MM.1S (cell line): Measurements from ENCODE around the gene COG8.

Experiments used
- DNase-seq: peaks from one replicate; pipeline ENCODE4 v3.0.0-alpha.2; 2015
- H2AFZ ChIP-seq: fragments of 300-600 bp; sonication (generic); 2 replicates; pipeline ENCODE4 v1.6.0; 2016; ENCODE audit warnings: antibody characterized with exemption, low read length
- H3F3A ChIP-seq: fragments of 300-600 bp; sonication (generic); 2 replicates; pipeline ENCODE4 v1.6.1; 2016; ENCODE audit warnings: mild to moderate bottlenecking, antibody characterized with exemption, low read length, moderate library complexity, mixed read lengths; ENCODE audit not compliant: insufficient read depth
- H3K27ac ChIP-seq: fragments of 300-600 bp; sonication (generic); 2 replicates; pipeline ENCODE4 v1.5.1; 2016; ENCODE audit warnings: mild to moderate bottlenecking, low read length
- H3K27me3 ChIP-seq: fragments of 300-600 bp; sonication (generic); replicated peaks from 2 replicates; pipeline ENCODE4 v1.6.0; 2016; ENCODE audit warnings: low read length; ENCODE audit not compliant: insufficient read depth
- H3K36me3 ChIP-seq: fragments of 300-600 bp; sonication (generic); replicated peaks from 2 replicates; pipeline ENCODE4 v1.6.1; 2016; ENCODE audit warnings: mild to moderate bottlenecking, low read length, mixed read lengths; ENCODE audit not compliant: insufficient read depth
- H3K4me1 ChIP-seq: fragments of 300-600 bp; sonication (generic); 2 replicates; pipeline ENCODE4 v1.6.1; 2016; ENCODE audit warnings: low read length, mixed read lengths
- H3K4me2 ChIP-seq: fragments of 300-600 bp; sonication (generic); 2 replicates; pipeline ENCODE4 v1.6.0; 2016; ENCODE audit warnings: low read depth, low read length
- H3K4me3 ChIP-seq: fragments of 300-600 bp; sonication (generic); 2 replicates; pipeline ENCODE4 v1.5.1; 2016; ENCODE audit warnings: low read length, mixed read lengths
- H3K79me2 ChIP-seq: fragments of 300-600 bp; sonication (generic); 2 replicates; pipeline ENCODE4 v1.6.1; 2016; ENCODE audit warnings: mixed run types, low read length, mixed read lengths
- H3K9ac ChIP-seq: fragments of 300-600 bp; sonication (generic); 2 replicates; pipeline ENCODE4 v1.6.1; 2016; ENCODE audit warnings: low read length, mixed read lengths
- H3K9me2 ChIP-seq: fragments of 300-600 bp; sonication (generic); replicated peaks from 2 replicates; pipeline ENCODE4 v1.6.1; 2016; ENCODE audit warnings: mild to moderate bottlenecking, low read length, mixed read lengths; ENCODE audit not compliant: insufficient read depth
- H3K9me3 ChIP-seq: fragments of 300-600 bp; sonication (generic); replicated peaks from 2 replicates; pipeline ENCODE4 v1.6.1; 2016; ENCODE audit warnings: mild to moderate bottlenecking, low read length, mixed read lengths; ENCODE audit not compliant: insufficient read depth
- H4K20me1 ChIP-seq: fragments of 300-600 bp; sonication (generic); 2 replicates; pipeline ENCODE4 v1.6.1; 2016; ENCODE audit warnings: mild to moderate bottlenecking, low read length, moderate library complexity, mixed read lengths; ENCODE audit not compliant: insufficient read depth
- CTCF ChIP-seq: fragments of 300-600 bp; sonication (generic); IDR thresholded peaks from 2 replicates; pipeline ENCODE4 v1.5.1; 2016; ENCODE audit warnings: antibody characterized with exemption, low read length, mixed read lengths
- EZH2 ChIP-seq: fragments of 300-600 bp; sonication (generic); optimal IDR thresholded peaks from 2 replicates; pipeline ENCODE3; 2017; ENCODE audit warnings: low read depth, mild to moderate bottlenecking, antibody characterized with exemption, low read length, mixed read lengths
- EZH2phosphoT487 ChIP-seq: fragments of 300-600 bp; sonication (generic); IDR thresholded peaks from 2 replicates; pipeline ENCODE4 v1.6.1; 2018; ENCODE audit warnings: antibody characterized with exemption, low read length

The COG8 gene

GRCh38 chr16:69324585-69325253, 14.6 kb downstream of the COG8 start:
- TF ChIP-seq CTCF (no peak), EZH2 (no peak), EZH2phosphoT487 (no peak)
- Histone ChIP-seq H3K4me3 (no peak overlapping the region), H2AFZ (no peak overlapping the region), H3K4me1 (peaks cover 19% of the 10 kb centered on the region), H3K79me2 (peaks cover 86% of the 10 kb centered on the region), H3K9me2 (no peaks in the 10 kb centered on the region), H3K9me3 (no peaks in the 10 kb centered on the region), H4K20me1 (no peaks in the 10 kb centered on the region; the same call in 1 of the 2 replicates), H3K27me3 (no peaks in the 10 kb centered on the region), H3K36me3 (peaks cover 22% of the 10 kb centered on the region), H3K4me2 (no peak overlapping the region), H3K27ac (no peak overlapping the region), H3F3A (peaks cover 9% of the 10 kb centered on the region), H3K9ac (no peak overlapping the region)
- DNase-seq = no peak

- H3K4me1 ChIP-seq = peaks cover 15% of the 10 kb centered on the region
- no peak overlapping the region for H3K4me2 ChIP-seq
- TF ChIP-seq CTCF (no peak), EZH2 (no peak), EZH2phosphoT487 (no peak)
- peaks cover 9% of the 10 kb centered on the region; the same call in 1 of the 2 replicates for H3F3A ChIP-seq
- no peak overlapping the region for H3K9ac ChIP-seq
- H4K20me1 ChIP-seq = no peaks in the 10 kb centered on the region; the same call in 1 of the 2 replicates
- no peaks in the 10 kb centered on the region for H3K9me2 ChIP-seq
- H3K27ac ChIP-seq = no peak overlapping the region
- H3K36me3 ChIP-seq = peaks cover 28% of the 10 kb centered on the region
- no peak overlapping the region for H3K4me3 ChIP-seq
- H2AFZ ChIP-seq = no peak overlapping the region
- no peak for DNase-seq
- peaks cover 80% of the 10 kb centered on the region for H3K79me2 ChIP-seq
- H3K27me3 ChIP-seq = no peaks in the 10 kb centered on the region
- H3K9me3 ChIP-seq = no peaks in the 10 kb centered on the region
These were observed 15.3 kb downstream of the COG8 start for GRCh38 chr16:69324013-69324531.

- H3K27ac ChIP-seq = no peak overlapping the region
- DNase-seq = no peak
- no peak overlapping the region for H2AFZ ChIP-seq
- peaks cover 8% of the 10 kb centered on the region; the same call in 1 of the 2 replicates for H3K4me1 ChIP-seq
- peaks cover 6% of the 10 kb centered on the region; the same call in 1 of the 2 replicates for H3F3A ChIP-seq
- H3K9me3 ChIP-seq = no peaks in the 10 kb centered on the region
- no peak overlapping the region for H3K9ac ChIP-seq
- H3K27me3 ChIP-seq = no peaks in the 10 kb centered on the region
- peaks cover 30% of the 10 kb centered on the region for H3K36me3 ChIP-seq
- H3K9me2 ChIP-seq = no peaks in the 10 kb centered on the region
- H3K4me2 ChIP-seq = no peak overlapping the region
- H3K79me2 ChIP-seq = peaks cover 74% of the 10 kb centered on the region
- TF ChIP-seq CTCF = no peak
- TF ChIP-seq EZH2 = no peak
- no peak for TF ChIP-seq EZH2phosphoT487
- no peak overlapping the region for H3K4me3 ChIP-seq
- no peaks in the 10 kb centered on the region; the same call in 1 of the 2 replicates for H4K20me1 ChIP-seq
These were observed 15.9 kb downstream of the COG8 start for GRCh38 chr16:69323415-69323814.
